Stimulated activated effector memory CD8-positive, alpha-beta T cell treated with anti-CD3 and anti-CD28 coated beads, Interleukin-12 subunit alpha, Interleukin-12 subunit beta, amount 100 ng/mL, for 72 hours (primary cell): ENCODE results near the gene IGSF9B.

Experiments used
- ATAC-seq: fragments of 150-1000 bp; cut with Tn5 transposase; 2 replicates; pipeline ENCODE4 v1.10.0; 2021
- DNase-seq, 2 donors: peaks; one replicate each; pipeline ENCODE4 v3.0.0; 2021 to 2022; ENCODE audit warnings: low spot score in 2 of 2
- H3K27ac Mint-ChIP-seq: one replicate; pipeline ENCODE4 v1.8.0; 2022; ENCODE audit warnings: mild to moderate bottlenecking, mixed read lengths
- H3K36me3 Mint-ChIP-seq: one replicate; pipeline ENCODE4 v1.8.0; 2022; ENCODE audit warnings: mild to moderate bottlenecking, mixed read lengths
- H3K4me1 Mint-ChIP-seq: one replicate; pipeline ENCODE4 v1.8.0; 2022; ENCODE audit warnings: mixed read lengths
- H3K4me3 Mint-ChIP-seq: one replicate; pipeline ENCODE4 v1.8.0; 2022; ENCODE audit warnings: mild to moderate bottlenecking, mixed read lengths
- H3K9me3 Mint-ChIP-seq: one replicate; pipeline ENCODE4 v1.8.0; 2022; ENCODE audit warnings: mixed read lengths

IGSF9B gene

GRCh38 chr11:133926466-133927246 is 30.1 kb downstream of the IGSF9B start:
- peaks cover 32% of the 10 kb centered on the region for H3K4me1 Mint-ChIP-seq
- no peaks in the 10 kb centered on the region for H3K9me3 Mint-ChIP-seq
- ATAC-seq (no peak), DNase-seq (no peak)
- H3K4me3 Mint-ChIP-seq, result no peak overlapping the region
- no peak overlapping the region for H3K27ac Mint-ChIP-seq
- peaks cover 74% of the 10 kb centered on the region for H3K36me3 Mint-ChIP-seq

GRCh38 chr11:133925756-133926155 is 31.0 kb downstream of the IGSF9B start:
- peak overlapping the region; percentile 40 for H3K27ac Mint-ChIP-seq
- H3K4me1 Mint-ChIP-seq, result peaks cover 32% of the 10 kb centered on the region

GRCh38 chr11:133924661-133925060 is 32.1 kb downstream of the IGSF9B start:
- H3K4me3 Mint-ChIP-seq, result no peak overlapping the region
- peaks cover 76% of the 10 kb centered on the region for H3K36me3 Mint-ChIP-seq
- H3K4me1 Mint-ChIP-seq, result peaks cover 26% of the 10 kb centered on the region
- no peak overlapping the region for H3K27ac Mint-ChIP-seq
- no peak for DNase-seq
- no peak for ATAC-seq
- H3K9me3 Mint-ChIP-seq, result no peaks in the 10 kb centered on the region

More at GRCh38 chr11:133925756-133926155, 31.0 kb downstream of the IGSF9B start:
- H3K9me3 Mint-ChIP-seq, result no peaks in the 10 kb centered on the region
- DNase-seq (no peak), ATAC-seq (no peak)
- H3K4me3 Mint-ChIP-seq, result no peak overlapping the region
- H3K36me3 Mint-ChIP-seq, result peaks cover 78% of the 10 kb centered on the region

GRCh38 chr11:133922078-133922870 is 34.5 kb downstream of the IGSF9B start:
- H3K4me3 Mint-ChIP-seq, result no peak overlapping the region
- DNase-seq (no peak), ATAC-seq (no peak)
- no peaks in the 10 kb centered on the region for H3K9me3 Mint-ChIP-seq
- H3K27ac Mint-ChIP-seq, result peak overlapping the region; percentile 11
- peaks cover 7% of the 10 kb centered on the region for H3K4me1 Mint-ChIP-seq
- peaks cover 72% of the 10 kb centered on the region for H3K36me3 Mint-ChIP-seq

- H3K4me1 Mint-ChIP-seq, result peaks cover 5% of the 10 kb centered on the region
- ATAC-seq, result no peak
- no peaks in the 10 kb centered on the region for H3K9me3 Mint-ChIP-seq
- H3K4me3 Mint-ChIP-seq, result no peak overlapping the region
- H3K36me3 Mint-ChIP-seq, result peaks cover 72% of the 10 kb centered on the region
- no peak for DNase-seq
- peak overlapping the region; percentile 11 for H3K27ac Mint-ChIP-seq
Observed at GRCh38 chr11:133921513-133921912, 35.3 kb downstream of the IGSF9B start.

GRCh38 chr11:133921026-133921425 is 35.7 kb downstream of the IGSF9B start:
- Mint-ChIP-seq H3K27ac (no peak overlapping the region), H3K4me3 (no peak overlapping the region), H3K9me3 (no peaks in the 10 kb centered on the region), H3K36me3 (peaks cover 71% of the 10 kb centered on the region), H3K4me1 (peaks cover 5% of the 10 kb centered on the region)
- ATAC-seq (no peak), DNase-seq (no peak)

- Mint-ChIP-seq H3K27ac (no peak overlapping the region), H3K4me3 (no peak overlapping the region), H3K36me3 (peaks cover 69% of the 10 kb centered on the region), H3K9me3 (no peaks in the 10 kb centered on the region), H3K4me1 (peaks cover 5% of the 10 kb centered on the region)
- DNase-seq, result no peak
- no peak for ATAC-seq
Observed at GRCh38 chr11:133920109-133920990, 36.4 kb downstream of the IGSF9B start.

GRCh38 chr11:133919330-133920108 is 37.2 kb downstream of the IGSF9B start:
- DNase-seq (no peak), ATAC-seq (no peak)
- Mint-ChIP-seq H3K4me3 (peak overlapping the region; percentile 58), H3K9me3 (no peaks in the 10 kb centered on the region), H3K4me1 (peaks cover 5% of the 10 kb centered on the region), H3K36me3 (peaks cover 67% of the 10 kb centered on the region), H3K27ac (no peak overlapping the region)

GRCh38 chr11:133918608-133919260 is 38.0 kb downstream of the IGSF9B start:
- ATAC-seq (no peak), DNase-seq (no peak)
- H3K9me3 Mint-ChIP-seq, result no peaks in the 10 kb centered on the region
- H3K36me3 Mint-ChIP-seq, result peaks cover 72% of the 10 kb centered on the region
- H3K4me3 Mint-ChIP-seq, result peak overlapping the region; percentile 58
- H3K27ac Mint-ChIP-seq, result no peak overlapping the region
- peaks cover 5% of the 10 kb centered on the region for H3K4me1 Mint-ChIP-seq

- H3K4me3 Mint-ChIP-seq, result peak overlapping the region; percentile 58
- peaks cover 5% of the 10 kb centered on the region for H3K4me1 Mint-ChIP-seq
- H3K36me3 Mint-ChIP-seq, result peaks cover 73% of the 10 kb centered on the region
- DNase-seq, result no peak
- ATAC-seq, result no peak
- H3K9me3 Mint-ChIP-seq, result no peaks in the 10 kb centered on the region
- peak overlapping the region; percentile 81 for H3K27ac Mint-ChIP-seq
Observed at GRCh38 chr11:133917921-133918607, 38.7 kb downstream of the IGSF9B start.

- ATAC-seq (no peak), DNase-seq (no peak)
- H3K4me1 Mint-ChIP-seq, result peaks cover 5% of the 10 kb centered on the region
- H3K4me3 Mint-ChIP-seq, result peak overlapping the region; percentile 20
- H3K9me3 Mint-ChIP-seq, result no peaks in the 10 kb centered on the region
- H3K36me3 Mint-ChIP-seq, result peaks cover 76% of the 10 kb centered on the region
- H3K27ac Mint-ChIP-seq, result peak overlapping the region; percentile 81
Observed at GRCh38 chr11:133916784-133917440, 39.9 kb downstream of the IGSF9B start.

GRCh38 chr11:133913761-133914160 is 43.0 kb downstream of the IGSF9B start:
- Mint-ChIP-seq H3K36me3 (peaks cover 75% of the 10 kb centered on the region), H3K9me3 (no peaks in the 10 kb centered on the region), H3K4me3 (no peak overlapping the region), H3K4me1 (peaks cover 2% of the 10 kb centered on the region), H3K27ac (no peak overlapping the region)
- DNase-seq (no peak), ATAC-seq (no peak)

- H3K9me3 Mint-ChIP-seq, result no peaks in the 10 kb centered on the region
- no peak overlapping the region for H3K27ac Mint-ChIP-seq
- peaks cover 69% of the 10 kb centered on the region for H3K36me3 Mint-ChIP-seq
- no peak overlapping the region for H3K4me3 Mint-ChIP-seq
- no peaks in the 10 kb centered on the region for H3K4me1 Mint-ChIP-seq
- DNase-seq (no peak), ATAC-seq (peak; percentile 47)
Observed at GRCh38 chr11:133911171-133911570, 45.6 kb downstream of the IGSF9B start.
